OCI-LY7 (cell line): Measurements from ENCODE around the gene MREG. TPM values are rescaled to one million over a fixed set of nuclear protein-coding genes. Genes with fewer than 3 reads are reported as not detected.
"Not testable (repeated sequence)": the region's sequence is repeated elsewhere in the genome, so short reads cannot be mapped to it uniquely, and the experiment has no call there.

Experiments
- BruUV-seq: library from RNA; stranded (reverse); fragments of 400-500 nt; replicated peaks from 2 replicates; lab custom pipeline; 2021; lab: Mats Ljungman, UMichigan
- CTCF ChIA-PET: fragments of 300-600 bp; sonication (Branson Sonifier 250); formaldehyde crosslinking; loops from one replicate; lab custom pipeline; 2022; ENCODE audit warnings: antibody characterized with exemption; ENCODE audit not compliant: unreplicated experiment; lab: Charles Lee
- POLR2A ChIA-PET: fragments of 300-600 bp; sonication (Branson Sonifier 250); formaldehyde crosslinking; loops from one replicate; lab custom pipeline; 2022; ENCODE audit warnings: antibody characterized with exemption; lab: Charles Lee
- DNase-seq: peaks from one replicate; pipeline ENCODE4 v3.0.0-alpha.2; 2015; ENCODE audit warnings: low spot score
- H2AFZ ChIP-seq: fragments of 200-600 bp; sonication (generic), shearing (Covaris generic); 2 replicates; pipeline ENCODE4 v1.6.1; 2014; ENCODE audit warnings: mild to moderate bottlenecking, antibody characterized with exemption, low read length, moderate library complexity
- H3K27ac ChIP-seq: fragments of 200-600 bp; sonication (generic); 2 replicates; pipeline ENCODE4 v1.5.1; 2014; ENCODE audit warnings: mixed run types, low read depth, mild to moderate bottlenecking, moderate library complexity, low read length, inconsistent platforms; ENCODE audit not compliant: poor library complexity, severe bottlenecking
- H3K36me3 ChIP-seq: fragments of 200-600 bp; sonication (generic); 2 replicates; pipeline ENCODE4 v1.6.1; 2014; ENCODE audit warnings: mild to moderate bottlenecking, antibody characterized with exemption, low read length, moderate library complexity, mixed read lengths; ENCODE audit not compliant: insufficient read depth
- H3K4me1 ChIP-seq: fragments of 200-600 bp; sonication (generic); 2 replicates; pipeline ENCODE4 v1.5.1; 2014; ENCODE audit warnings: mild to moderate bottlenecking, low read length; ENCODE audit not compliant: insufficient read depth, poor library complexity, severe bottlenecking
- H3K4me2 ChIP-seq: fragments of 200-600 bp; sonication (generic); 2 replicates; pipeline ENCODE4 v1.6.1; 2014; ENCODE audit warnings: mild to moderate bottlenecking, low read length
- H3K4me3 ChIP-seq: fragments of 200-600 bp; sonication (generic); 2 replicates; pipeline ENCODE4 v1.5.1; 2014; ENCODE audit warnings: mild to moderate bottlenecking, low read depth, low read length; ENCODE audit not compliant: poor library complexity, severe bottlenecking
- H3K79me2 ChIP-seq: fragments of 200-600 bp; sonication (generic); 2 replicates; pipeline ENCODE4 v1.6.1; 2016; ENCODE audit warnings: low read depth, mild to moderate bottlenecking, low read length, moderate library complexity, mixed read lengths; ENCODE audit not compliant: insufficient read depth
- H3K9me2 ChIP-seq: fragments of 200-600 bp; sonication (generic); 2 replicates; pipeline ENCODE4 v1.6.1; 2016; ENCODE audit warnings: mild to moderate bottlenecking, low read length, mixed read lengths; ENCODE audit not compliant: insufficient read depth
- H3K9me3 ChIP-seq: fragments of 200-600 bp; sonication (generic); 2 replicates; pipeline ENCODE4 v1.6.1; 2014; ENCODE audit warnings: mild to moderate bottlenecking, mixed run types, low read length, mixed read lengths
- H4K20me1 ChIP-seq: fragments of 200-600 bp; sonication (generic); 2 replicates; pipeline ENCODE4 v1.6.1; 2014; ENCODE audit warnings: mild to moderate bottlenecking, antibody characterized with exemption, low read length, moderate library complexity, mixed read lengths; ENCODE audit not compliant: insufficient read depth
- EZH2phosphoT487 ChIP-seq: fragments of 200-600 bp; sonication (generic); IDR thresholded peaks from 2 replicates; pipeline ENCODE4 v1.6.1; 2018; ENCODE audit warnings: low read depth, borderline replicate concordance, mild to moderate bottlenecking, mixed run types, antibody characterized with exemption, low read length, moderate library complexity, mixed read lengths
- intact Hi-C: fragments of 100-400 bp; cut with micrococcal nuclease; formaldehyde crosslinking; loops from one replicate; pipeline ENCODE4 v1.10.0; 2022; ENCODE audit not compliant: unreplicated experiment
- total RNA-seq, 2 experiments: library from RNA; depleted of rRNA in 1 of 2; stranded (reverse); fragments of >200 nt in 1 of 2; shearing (Covaris generic) in 1 of 2; gene quantifications; 2 replicates each; pipeline ENCODE4 v1.2.3, GENCODE V29; 2014 to 2022
- TF ChIP-seq, protein P1 (sequence below): fragments of 200-600 bp; sonication (generic); conservative IDR thresholded peaks from 2 replicates; pipeline ENCODE4 v1.5.1; 2014; ENCODE audit warnings: mild to moderate bottlenecking, antibody characterized with exemption, low read length, moderate library complexity, mixed read lengths

MREG gene
- total RNA-seq, 2 experiments from 2014 or later: 5.6 to 9.3 TPM

DNA sequence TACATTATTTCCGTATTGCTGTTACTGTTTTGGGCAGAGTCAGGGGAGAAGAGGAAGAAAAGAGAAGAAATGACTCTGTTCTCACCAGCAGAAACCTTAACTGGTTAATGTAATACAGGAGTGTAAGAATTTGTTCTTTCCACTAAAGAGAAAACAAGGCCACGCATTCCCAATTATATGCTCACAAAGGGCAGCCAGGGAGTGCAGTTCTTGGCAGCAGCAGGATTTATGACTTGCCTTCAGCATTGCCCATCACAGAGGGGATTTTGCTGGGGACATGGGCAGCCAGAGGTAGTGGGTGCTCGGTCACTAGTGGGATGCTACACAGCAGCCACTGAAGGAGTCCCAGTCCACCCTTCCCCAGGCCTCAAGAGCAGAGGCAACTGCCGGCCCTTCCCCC, 18.4 kb downstream of the MREG start:
- ChIA-PET CTCF (no interaction called here), POLR2A (interaction anchor here (0.6 to 1.7 kb wide), 4 partner anchors 10 to 542 kb away, joined by 3 to 6 read pairs (median 3); no protein-coding TSS in a partner anchor)
- no peaks in the 10 kb centered on the region for H3K9me3 ChIP-seq
- no peaks in the 10 kb centered on the region for H3K4me1 ChIP-seq
- DNase-seq: no peak
- intact Hi-C loops: no loop called here
- no peaks in the 10 kb centered on the region for H3K79me2 ChIP-seq
- no TSS peak for BruUV-seq
- H3K4me2 ChIP-seq: no peak overlapping the region
- no peaks in the 10 kb centered on the region for H3K9me2 ChIP-seq
- TF ChIP-seq, protein P1, sequence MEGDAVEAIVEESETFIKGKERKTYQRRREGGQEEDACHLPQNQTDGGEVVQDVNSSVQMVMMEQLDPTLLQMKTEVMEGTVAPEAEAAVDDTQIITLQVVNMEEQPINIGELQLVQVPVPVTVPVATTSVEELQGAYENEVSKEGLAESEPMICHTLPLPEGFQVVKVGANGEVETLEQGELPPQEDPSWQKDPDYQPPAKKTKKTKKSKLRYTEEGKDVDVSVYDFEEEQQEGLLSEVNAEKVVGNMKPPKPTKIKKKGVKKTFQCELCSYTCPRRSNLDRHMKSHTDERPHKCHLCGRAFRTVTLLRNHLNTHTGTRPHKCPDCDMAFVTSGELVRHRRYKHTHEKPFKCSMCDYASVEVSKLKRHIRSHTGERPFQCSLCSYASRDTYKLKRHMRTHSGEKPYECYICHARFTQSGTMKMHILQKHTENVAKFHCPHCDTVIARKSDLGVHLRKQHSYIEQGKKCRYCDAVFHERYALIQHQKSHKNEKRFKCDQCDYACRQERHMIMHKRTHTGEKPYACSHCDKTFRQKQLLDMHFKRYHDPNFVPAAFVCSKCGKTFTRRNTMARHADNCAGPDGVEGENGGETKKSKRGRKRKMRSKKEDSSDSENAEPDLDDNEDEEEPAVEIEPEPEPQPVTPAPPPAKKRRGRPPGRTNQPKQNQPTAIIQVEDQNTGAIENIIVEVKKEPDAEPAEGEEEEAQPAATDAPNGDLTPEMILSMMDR: no peak
- no peak for TF ChIP-seq EZH2phosphoT487
- no peak overlapping the region for H3K27ac ChIP-seq
- no peak overlapping the region for H3K4me3 ChIP-seq
- no peak overlapping the region for H2AFZ ChIP-seq
- peaks cover 18% of the 10 kb centered on the region for H3K36me3 ChIP-seq
- H4K20me1 ChIP-seq: no peaks in the 10 kb centered on the region

DNA sequence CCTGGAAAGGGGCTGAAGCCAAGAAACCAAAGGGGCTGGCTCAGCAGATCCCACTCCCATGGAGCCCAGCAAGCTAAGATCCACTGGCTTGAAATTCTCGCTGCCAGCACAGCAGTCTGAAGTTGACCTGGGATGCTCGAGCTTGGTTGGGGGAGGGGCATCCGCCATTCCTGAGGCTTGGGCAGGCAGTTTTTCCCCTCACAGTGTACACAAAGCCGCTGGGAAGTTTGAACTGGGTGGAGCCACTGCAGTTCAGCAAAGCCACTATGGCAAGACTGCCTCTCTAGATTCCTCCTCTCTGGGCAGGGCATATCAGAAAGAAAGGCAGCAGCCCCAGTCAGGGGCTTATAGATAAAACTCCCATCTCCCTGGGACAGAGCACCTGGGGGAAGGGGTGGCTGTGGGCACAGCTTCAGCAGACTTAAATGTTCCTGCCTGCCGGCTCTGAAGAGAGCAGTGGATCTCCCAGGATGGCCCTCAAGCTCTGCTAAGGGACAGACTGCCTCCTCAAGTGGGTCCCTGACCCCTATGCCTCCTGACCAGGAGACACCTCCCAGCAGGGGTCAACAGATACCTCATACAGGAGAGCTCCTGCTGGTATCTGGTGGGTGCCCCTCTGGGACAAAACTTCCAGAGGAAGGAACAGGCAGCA, 24.7 kb downstream of the MREG start:
- DNase-seq, H3K4me2 ChIP-seq, H3K9me2 ChIP-seq, BruUV-seq, intact Hi-C loops, H3K79me2 ChIP-seq, H4K20me1 ChIP-seq, H3K27ac ChIP-seq, H2AFZ ChIP-seq, CTCF ChIA-PET, H3K4me3 ChIP-seq, POLR2A ChIA-PET, H3K9me3 ChIP-seq, H3K4me1 ChIP-seq: not testable (repeated sequence)
- H3K36me3 ChIP-seq: peaks cover 18% of the 10 kb centered on the region

DNA sequence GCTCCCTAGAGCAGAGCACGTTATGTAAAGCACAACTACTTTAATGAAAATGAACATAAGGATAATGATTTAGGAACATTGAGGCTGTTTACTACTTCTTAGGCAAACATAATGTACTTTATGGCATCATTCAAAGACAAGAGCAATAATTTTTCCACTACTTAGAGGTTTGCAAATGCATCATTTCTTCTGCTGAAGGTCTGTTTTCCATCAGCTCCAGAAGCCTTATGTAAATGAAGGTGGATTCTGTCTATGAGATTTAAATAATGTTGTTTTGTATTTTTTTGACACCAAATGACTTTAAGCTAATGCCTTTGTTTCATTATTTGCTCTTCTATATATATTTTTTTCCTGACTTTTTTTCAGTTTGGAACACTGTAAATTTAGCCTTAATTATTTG, 28.1 kb downstream of the MREG start:
- CTCF ChIA-PET: no interaction called here
- BruUV-seq: no TSS peak
- intact Hi-C loops: no loop called here
- Histone ChIP-seq H3K9me3 (0 out of 2 replicates have a peak, but pooled peaks cover 8% of the 10 kb centered on the region), H3K79me2 (no peaks in the 10 kb centered on the region), H3K4me2 (no peak overlapping the region), H3K4me3 (no peak overlapping the region), H3K4me1 (no peaks in the 10 kb centered on the region), H2AFZ (no peak overlapping the region), H3K9me2 (no peaks in the 10 kb centered on the region), H3K27ac (no peak overlapping the region), H3K36me3 (peaks cover 18% of the 10 kb centered on the region), H4K20me1 (no peaks in the 10 kb centered on the region)
- no peak for TF ChIP-seq EZH2phosphoT487
- TF ChIP-seq, protein P1: no peak
- POLR2A ChIA-PET: interaction anchor here (1.0 to 1.9 kb wide), 4 partner anchors 10 to 74 kb away, joined by 3 to 7 read pairs (median 5); no protein-coding TSS in a partner anchor
- DNase-seq: no peak
